WTC11 (cell line): Measurements from ENCODE around the gene PUS1.
"Not testable (repeated sequence)": the region's sequence is repeated elsewhere in the genome, so short reads cannot be mapped to it uniquely, and the experiment has no call there.

ENCODE experiments used
- JUN ChIP-seq: sonication (generic); formaldehyde crosslinking; IDR thresholded peaks from 2 replicates; pipeline ENCODE4 v1.8.0; 2023; ENCODE audit warnings: mild to moderate bottlenecking, missing genetic modification reagents
- MYBL2 ChIP-seq: sonication (generic); formaldehyde crosslinking; IDR thresholded peaks from 2 replicates; pipeline ENCODE4 v1.8.1; 2023; ENCODE audit warnings: mild to moderate bottlenecking, moderate library complexity, missing genetic modification reagents
- ZNF232 ChIP-seq: sonication (generic); formaldehyde crosslinking; IDR thresholded peaks from 2 replicates; pipeline ENCODE4 v1.8.0; 2022; ENCODE audit warnings: mild to moderate bottlenecking, missing genetic modification reagents
- TF ChIP-seq, protein P1 (sequence below): fragments of 200-600 bp; IDR thresholded peaks from 2 replicates; pipeline ENCODE4 v1.8.0; 2022; ENCODE audit warnings: antibody characterized with exemption
- TF ChIP-seq, protein P2 (sequence below): sonication (generic); formaldehyde crosslinking; IDR thresholded peaks from 2 replicates; pipeline ENCODE4 v1.8.1; 2023; ENCODE audit warnings: mild to moderate bottlenecking, missing genetic modification reagents
- TF ChIP-seq, protein P3 (sequence below): sonication (generic); formaldehyde crosslinking; IDR thresholded peaks from 2 replicates; pipeline ENCODE4 v1.8.0; 2022; ENCODE audit warnings: mild to moderate bottlenecking, missing genetic modification reagents

DNA sequence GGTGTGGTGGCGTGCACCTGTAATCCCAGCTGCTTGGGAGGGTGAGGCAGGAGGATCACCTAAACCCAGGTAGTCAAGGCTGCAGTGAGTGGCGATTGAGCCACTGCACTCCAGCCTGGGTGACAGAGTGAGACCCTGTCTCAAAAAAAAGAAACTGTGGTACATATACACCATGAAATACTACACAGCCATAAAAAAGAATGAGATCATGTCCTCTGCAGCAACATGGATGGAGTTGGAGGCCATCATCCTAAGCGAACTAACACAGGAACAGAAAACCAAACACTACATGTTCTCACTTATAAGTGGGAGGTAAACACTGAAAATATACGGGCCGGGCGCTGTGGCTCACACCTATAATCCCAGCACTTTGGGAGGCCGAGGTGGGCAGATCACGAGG is 37.4 kb upstream of the PUS1 start:
- TF ChIP-seq, protein P1, sequence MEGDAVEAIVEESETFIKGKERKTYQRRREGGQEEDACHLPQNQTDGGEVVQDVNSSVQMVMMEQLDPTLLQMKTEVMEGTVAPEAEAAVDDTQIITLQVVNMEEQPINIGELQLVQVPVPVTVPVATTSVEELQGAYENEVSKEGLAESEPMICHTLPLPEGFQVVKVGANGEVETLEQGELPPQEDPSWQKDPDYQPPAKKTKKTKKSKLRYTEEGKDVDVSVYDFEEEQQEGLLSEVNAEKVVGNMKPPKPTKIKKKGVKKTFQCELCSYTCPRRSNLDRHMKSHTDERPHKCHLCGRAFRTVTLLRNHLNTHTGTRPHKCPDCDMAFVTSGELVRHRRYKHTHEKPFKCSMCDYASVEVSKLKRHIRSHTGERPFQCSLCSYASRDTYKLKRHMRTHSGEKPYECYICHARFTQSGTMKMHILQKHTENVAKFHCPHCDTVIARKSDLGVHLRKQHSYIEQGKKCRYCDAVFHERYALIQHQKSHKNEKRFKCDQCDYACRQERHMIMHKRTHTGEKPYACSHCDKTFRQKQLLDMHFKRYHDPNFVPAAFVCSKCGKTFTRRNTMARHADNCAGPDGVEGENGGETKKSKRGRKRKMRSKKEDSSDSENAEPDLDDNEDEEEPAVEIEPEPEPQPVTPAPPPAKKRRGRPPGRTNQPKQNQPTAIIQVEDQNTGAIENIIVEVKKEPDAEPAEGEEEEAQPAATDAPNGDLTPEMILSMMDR: not testable (repeated sequence)
- TF ChIP-seq, protein P2, sequence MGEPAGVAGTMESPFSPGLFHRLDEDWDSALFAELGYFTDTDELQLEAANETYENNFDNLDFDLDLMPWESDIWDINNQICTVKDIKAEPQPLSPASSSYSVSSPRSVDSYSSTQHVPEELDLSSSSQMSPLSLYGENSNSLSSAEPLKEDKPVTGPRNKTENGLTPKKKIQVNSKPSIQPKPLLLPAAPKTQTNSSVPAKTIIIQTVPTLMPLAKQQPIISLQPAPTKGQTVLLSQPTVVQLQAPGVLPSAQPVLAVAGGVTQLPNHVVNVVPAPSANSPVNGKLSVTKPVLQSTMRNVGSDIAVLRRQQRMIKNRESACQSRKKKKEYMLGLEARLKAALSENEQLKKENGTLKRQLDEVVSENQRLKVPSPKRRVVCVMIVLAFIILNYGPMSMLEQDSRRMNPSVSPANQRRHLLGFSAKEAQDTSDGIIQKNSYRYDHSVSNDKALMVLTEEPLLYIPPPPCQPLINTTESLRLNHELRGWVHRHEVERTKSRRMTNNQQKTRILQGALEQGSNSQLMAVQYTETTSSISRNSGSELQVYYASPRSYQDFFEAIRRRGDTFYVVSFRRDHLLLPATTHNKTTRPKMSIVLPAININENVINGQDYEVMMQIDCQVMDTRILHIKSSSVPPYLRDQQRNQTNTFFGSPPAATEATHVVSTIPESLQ: not testable (repeated sequence)
- TF ChIP-seq, protein P3, sequence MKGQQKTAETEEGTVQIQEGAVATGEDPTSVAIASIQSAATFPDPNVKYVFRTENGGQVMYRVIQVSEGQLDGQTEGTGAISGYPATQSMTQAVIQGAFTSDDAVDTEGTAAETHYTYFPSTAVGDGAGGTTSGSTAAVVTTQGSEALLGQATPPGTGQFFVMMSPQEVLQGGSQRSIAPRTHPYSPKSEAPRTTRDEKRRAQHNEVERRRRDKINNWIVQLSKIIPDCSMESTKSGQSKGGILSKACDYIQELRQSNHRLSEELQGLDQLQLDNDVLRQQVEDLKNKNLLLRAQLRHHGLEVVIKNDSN (CRISPR knock-in tag): not testable (repeated sequence)
- TF ChIP-seq MYBL2 (CRISPR knock-in tag); JUN (CRISPR knock-in tag); ZNF232: not testable (repeated sequence)
